Keratinocyte (primary cell): ENCODE measurements around the gene FAF2.

ENCODE experiments used
- EZH2 ChIP-seq: IDR thresholded peaks from one replicate; pipeline ENCODE4 v1.6.1; 2012; ENCODE audit warnings: inconsistent platforms, mild to moderate bottlenecking, low read length, moderate library complexity
- TF ChIP-seq, protein P1 (sequence below), 3 experiments: IDR thresholded peaks in 1 of 3; conservative IDR thresholded peaks in 1 of 3; optimal IDR thresholded peaks in 1 of 3; 2 replicates in 2 of 3; 3 replicates in 1 of 3; pipeline versions ENCODE3 to v1.5.1; 2011; ENCODE audit warnings: low read length in 3 of 3, mild to moderate bottlenecking in 3 of 3, moderate library complexity in 2 of 3, control low read depth in 1 of 3, inconsistent platforms in 1 of 3; ENCODE audit not compliant: insufficient read depth in 2 of 3; ENCODE audit errors: extremely low read depth in 1 of 3

DNA sequence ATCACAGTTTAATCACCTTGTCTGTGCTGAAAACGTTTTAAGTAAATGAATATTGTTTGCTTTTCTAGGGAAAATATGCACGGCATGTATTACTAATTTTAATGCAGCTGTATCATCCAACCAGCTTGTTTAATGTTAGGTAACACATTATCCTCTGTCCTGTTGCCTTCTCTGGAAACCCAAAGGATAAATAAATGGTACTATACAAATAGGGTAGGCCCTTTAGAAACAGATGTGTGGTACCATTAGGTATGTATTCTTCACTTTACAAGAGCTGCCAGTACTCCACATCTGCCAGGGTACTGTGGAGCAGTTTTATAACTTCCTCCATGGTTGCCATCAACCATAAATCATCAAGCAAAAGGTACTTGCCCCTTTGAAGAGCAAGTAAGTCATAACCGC lies 42.9 kb downstream of the FAF2 start:
- TF ChIP-seq, protein P1, sequence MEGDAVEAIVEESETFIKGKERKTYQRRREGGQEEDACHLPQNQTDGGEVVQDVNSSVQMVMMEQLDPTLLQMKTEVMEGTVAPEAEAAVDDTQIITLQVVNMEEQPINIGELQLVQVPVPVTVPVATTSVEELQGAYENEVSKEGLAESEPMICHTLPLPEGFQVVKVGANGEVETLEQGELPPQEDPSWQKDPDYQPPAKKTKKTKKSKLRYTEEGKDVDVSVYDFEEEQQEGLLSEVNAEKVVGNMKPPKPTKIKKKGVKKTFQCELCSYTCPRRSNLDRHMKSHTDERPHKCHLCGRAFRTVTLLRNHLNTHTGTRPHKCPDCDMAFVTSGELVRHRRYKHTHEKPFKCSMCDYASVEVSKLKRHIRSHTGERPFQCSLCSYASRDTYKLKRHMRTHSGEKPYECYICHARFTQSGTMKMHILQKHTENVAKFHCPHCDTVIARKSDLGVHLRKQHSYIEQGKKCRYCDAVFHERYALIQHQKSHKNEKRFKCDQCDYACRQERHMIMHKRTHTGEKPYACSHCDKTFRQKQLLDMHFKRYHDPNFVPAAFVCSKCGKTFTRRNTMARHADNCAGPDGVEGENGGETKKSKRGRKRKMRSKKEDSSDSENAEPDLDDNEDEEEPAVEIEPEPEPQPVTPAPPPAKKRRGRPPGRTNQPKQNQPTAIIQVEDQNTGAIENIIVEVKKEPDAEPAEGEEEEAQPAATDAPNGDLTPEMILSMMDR (optimal IDR thresholded peaks at IDR 0.05 in 1 of 3, IDR thresholded peaks at IDR 0.05 in 1 of 3, conservative IDR thresholded peaks at IDR 0.05 in 1 of 3; ENCODE audit: extremely low read depth in 1 of 3, insufficient read depth in 2 of 3, low read length in 3 of 3): no peak
- TF ChIP-seq EZH2: no peak
